WTC11 (cell line): ENCODE measurements around the gene CYP19A1. TPM values are rescaled to one million over a fixed set of nuclear protein-coding genes. Genes with fewer than 3 reads are reported as not detected.

Experiments
- ATAC-seq: fragments of 200-7000 bp; cut with Tn5 transposase; 2 replicates; pipeline ENCODE4 v1.10.0; 2021; ENCODE audit warnings: mild to moderate bottlenecking, moderate library complexity
- CTCF ChIA-PET: fragments of 300-600 bp; sonication (Branson Sonifier 250); formaldehyde crosslinking; loops from one replicate; lab custom pipeline; 2021; ENCODE audit warnings: antibody characterized with exemption; lab: Charles Lee
- POLR2A ChIA-PET: fragments of 350-600 bp; sonication (Branson Sonifier 250); formaldehyde crosslinking; loops from one replicate; lab custom pipeline; 2021; ENCODE audit warnings: antibody characterized with exemption; lab: Charles Lee
- DNase-seq: peaks from one replicate; pipeline ENCODE4 v3.0.0; 2021; ENCODE audit warnings: low spot score
- H3K27ac Mint-ChIP-seq: 2 replicates; pipeline ENCODE4 v1.8.0; 2021; ENCODE audit warnings: mixed read lengths
- H3K27me3 Mint-ChIP-seq: 2 replicates; pipeline ENCODE4 v1.8.0; 2021; ENCODE audit warnings: low read depth, mild to moderate bottlenecking, moderate library complexity, mixed read lengths
- H3K36me3 Mint-ChIP-seq: 2 replicates; pipeline ENCODE4 v1.8.0; 2021; ENCODE audit warnings: mixed read lengths
- H3K4me1 Mint-ChIP-seq: 2 replicates; pipeline ENCODE4 v1.8.0; 2022; ENCODE audit warnings: mixed read lengths
- H3K4me3 Mint-ChIP-seq: 2 replicates; pipeline ENCODE4 v1.8.0; 2021; ENCODE audit warnings: mild to moderate bottlenecking, moderate library complexity, mixed read lengths
- H3K9me3 Mint-ChIP-seq: 2 replicates; pipeline ENCODE4 v1.8.0; 2021; ENCODE audit warnings: mixed read lengths
- AFF4 ChIP-seq: sonication (generic); formaldehyde crosslinking; IDR thresholded peaks from 2 replicates; pipeline ENCODE4 v1.8.1; 2023; ENCODE audit warnings: mild to moderate bottlenecking, missing genetic modification reagents, borderline replicate concordance
- ATF1 ChIP-seq: sonication (generic); formaldehyde crosslinking; IDR thresholded peaks from 2 replicates; pipeline ENCODE4 v1.8.1; 2023; ENCODE audit warnings: mild to moderate bottlenecking, moderate library complexity, missing genetic modification reagents
- E2F4 ChIP-seq: sonication (generic); formaldehyde crosslinking; IDR thresholded peaks from 2 replicates; pipeline ENCODE4 v1.8.1; 2022; ENCODE audit warnings: low read depth, mild to moderate bottlenecking, moderate library complexity, missing genetic modification reagents, borderline replicate concordance
- E2F5 ChIP-seq: sonication (generic); formaldehyde crosslinking; IDR thresholded peaks from 2 replicates; pipeline ENCODE4 v1.8.1; 2022; ENCODE audit warnings: mild to moderate bottlenecking, moderate library complexity, missing genetic modification reagents
- GTF2I ChIP-seq: fragments of 250-450 bp; sonication (Bioruptor Pico); conservative IDR thresholded peaks from 2 replicates; pipeline ENCODE4 v1.4.0; 2021; ENCODE audit warnings: mild to moderate bottlenecking
- NFATC4 ChIP-seq: fragments of 250-450 bp; sonication (Bioruptor Pico); IDR thresholded peaks from 2 replicates; pipeline ENCODE4 v1.9.0; 2021; ENCODE audit warnings: mild to moderate bottlenecking
- NFE2L1 ChIP-seq: sonication (generic); formaldehyde crosslinking; IDR thresholded peaks from 2 replicates; pipeline ENCODE4 v1.8.1; 2023; ENCODE audit warnings: missing genetic modification reagents
- TEAD1 ChIP-seq: sonication (generic); formaldehyde crosslinking; IDR thresholded peaks from 2 replicates; pipeline ENCODE4 v1.8.0; 2022; ENCODE audit warnings: mild to moderate bottlenecking, missing genetic modification reagents
- ZNF219 ChIP-seq: sonication (generic); formaldehyde crosslinking; IDR thresholded peaks from 2 replicates; pipeline ENCODE4 v1.8.0; 2023; ENCODE audit warnings: missing genetic modification reagents, mild to moderate bottlenecking, borderline replicate concordance
- ZNF317 ChIP-seq: sonication (generic); formaldehyde crosslinking; IDR thresholded peaks from 2 replicates; pipeline ENCODE4 v1.8.1; 2023; ENCODE audit warnings: low read depth, mild to moderate bottlenecking, moderate library complexity, missing genetic modification reagents, borderline replicate concordance
- total RNA-seq: library from RNA; stranded (reverse); gene quantifications from 3 replicates; pipeline ENCODE4 v1.2.3, GENCODE V29; 2021
- TF ChIP-seq, protein P1 (sequence below): sonication (generic); formaldehyde crosslinking; IDR thresholded peaks from 2 replicates; pipeline ENCODE4 v1.8.1; 2023; ENCODE audit warnings: mild to moderate bottlenecking, missing genetic modification reagents, moderate library complexity
- TF ChIP-seq, protein P2 (sequence below): sonication (generic); formaldehyde crosslinking; IDR thresholded peaks from 2 replicates; pipeline ENCODE4 v1.8.0; 2023; ENCODE audit warnings: mild to moderate bottlenecking, missing genetic modification reagents
- TF ChIP-seq, protein P3 (sequence below): sonication (generic); formaldehyde crosslinking; IDR thresholded peaks from 2 replicates; pipeline ENCODE4 v1.8.1; 2023; ENCODE audit warnings: mild to moderate bottlenecking, missing genetic modification reagents
- TF ChIP-seq, protein P4 (sequence below): sonication (generic); formaldehyde crosslinking; IDR thresholded peaks from 2 replicates; pipeline ENCODE4 v1.8.0; 2023; ENCODE audit warnings: missing genetic modification reagents, mild to moderate bottlenecking, borderline replicate concordance
- TF ChIP-seq, protein P5 (sequence below): sonication (generic); formaldehyde crosslinking; conservative IDR thresholded peaks from 2 replicates; pipeline ENCODE4 v1.8.1; 2022; ENCODE audit warnings: mild to moderate bottlenecking, missing genetic modification reagents
- TF ChIP-seq, protein P6 (sequence below): fragments of 250-450 bp; sonication (Bioruptor Pico); IDR thresholded peaks from 2 replicates; pipeline ENCODE4 v1.9.0; 2021; ENCODE audit warnings: mild to moderate bottlenecking, borderline replicate concordance

CYP19A1 gene
- total RNA-seq, 1 experiment from 2014 or later: not detected

DNA sequence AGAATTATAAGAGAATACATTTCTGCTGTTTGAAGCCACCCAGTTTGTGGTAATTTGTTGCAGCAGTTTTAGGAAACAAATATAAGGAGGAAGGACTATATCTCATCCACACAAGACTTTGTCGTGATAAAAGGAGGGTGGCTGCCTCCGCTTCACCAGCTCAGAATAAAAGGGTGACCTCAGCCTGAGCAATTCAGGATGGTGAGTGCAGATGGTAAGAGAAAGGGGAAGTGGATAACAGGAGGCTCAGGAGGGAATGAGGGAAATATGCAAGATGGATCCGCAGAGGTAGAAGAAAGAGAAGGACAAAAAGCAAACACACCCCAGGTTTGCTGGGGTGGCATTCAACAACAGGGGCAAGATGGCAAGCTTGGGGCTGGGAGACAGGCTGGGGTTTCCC lies 135.6 kb downstream of the CYP19A1 start:
- Mint-ChIP-seq H3K36me3 (no peaks in the 10 kb centered on the region), H3K4me1 (peaks cover 8% of the 10 kb centered on the region), H3K4me3 (no peak overlapping the region), H3K27me3 (no peaks in the 10 kb centered on the region), H3K9me3 (no peaks in the 10 kb centered on the region), H3K27ac (no peak overlapping the region)
- CTCF ChIA-PET: interaction anchor here (0.6 to 2.0 kb wide), 3 partner anchors 10 to 177 kb away, joined by 4 to 14 read pairs (median 5); no protein-coding TSS in a partner anchor
- POLR2A ChIA-PET: no interaction called here
- DNase-seq (no peak), ATAC-seq (no peak)
- TF ChIP-seq E2F4 (CRISPR knock-in tag): no peak
- TF ChIP-seq, protein P1, sequence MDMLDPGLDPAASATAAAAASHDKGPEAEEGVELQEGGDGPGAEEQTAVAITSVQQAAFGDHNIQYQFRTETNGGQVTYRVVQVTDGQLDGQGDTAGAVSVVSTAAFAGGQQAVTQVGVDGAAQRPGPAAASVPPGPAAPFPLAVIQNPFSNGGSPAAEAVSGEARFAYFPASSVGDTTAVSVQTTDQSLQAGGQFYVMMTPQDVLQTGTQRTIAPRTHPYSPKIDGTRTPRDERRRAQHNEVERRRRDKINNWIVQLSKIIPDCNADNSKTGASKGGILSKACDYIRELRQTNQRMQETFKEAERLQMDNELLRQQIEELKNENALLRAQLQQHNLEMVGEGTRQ (CRISPR knock-in tag): no peak
- TF ChIP-seq ATF1: no peak
- TF ChIP-seq, protein P2, sequence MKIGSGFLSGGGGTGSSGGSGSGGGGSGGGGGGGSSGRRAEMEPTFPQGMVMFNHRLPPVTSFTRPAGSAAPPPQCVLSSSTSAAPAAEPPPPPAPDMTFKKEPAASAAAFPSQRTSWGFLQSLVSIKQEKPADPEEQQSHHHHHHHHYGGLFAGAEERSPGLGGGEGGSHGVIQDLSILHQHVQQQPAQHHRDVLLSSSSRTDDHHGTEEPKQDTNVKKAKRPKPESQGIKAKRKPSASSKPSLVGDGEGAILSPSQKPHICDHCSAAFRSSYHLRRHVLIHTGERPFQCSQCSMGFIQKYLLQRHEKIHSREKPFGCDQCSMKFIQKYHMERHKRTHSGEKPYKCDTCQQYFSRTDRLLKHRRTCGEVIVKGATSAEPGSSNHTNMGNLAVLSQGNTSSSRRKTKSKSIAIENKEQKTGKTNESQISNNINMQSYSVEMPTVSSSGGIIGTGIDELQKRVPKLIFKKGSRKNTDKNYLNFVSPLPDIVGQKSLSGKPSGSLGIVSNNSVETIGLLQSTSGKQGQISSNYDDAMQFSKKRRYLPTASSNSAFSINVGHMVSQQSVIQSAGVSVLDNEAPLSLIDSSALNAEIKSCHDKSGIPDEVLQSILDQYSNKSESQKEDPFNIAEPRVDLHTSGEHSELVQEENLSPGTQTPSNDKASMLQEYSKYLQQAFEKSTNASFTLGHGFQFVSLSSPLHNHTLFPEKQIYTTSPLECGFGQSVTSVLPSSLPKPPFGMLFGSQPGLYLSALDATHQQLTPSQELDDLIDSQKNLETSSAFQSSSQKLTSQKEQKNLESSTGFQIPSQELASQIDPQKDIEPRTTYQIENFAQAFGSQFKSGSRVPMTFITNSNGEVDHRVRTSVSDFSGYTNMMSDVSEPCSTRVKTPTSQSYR (CRISPR knock-in tag): no peak
- TF ChIP-seq ZNF219: no peak
- no peak for TF ChIP-seq NFATC4 (CRISPR knock-in tag)
- TF ChIP-seq, protein P3, sequence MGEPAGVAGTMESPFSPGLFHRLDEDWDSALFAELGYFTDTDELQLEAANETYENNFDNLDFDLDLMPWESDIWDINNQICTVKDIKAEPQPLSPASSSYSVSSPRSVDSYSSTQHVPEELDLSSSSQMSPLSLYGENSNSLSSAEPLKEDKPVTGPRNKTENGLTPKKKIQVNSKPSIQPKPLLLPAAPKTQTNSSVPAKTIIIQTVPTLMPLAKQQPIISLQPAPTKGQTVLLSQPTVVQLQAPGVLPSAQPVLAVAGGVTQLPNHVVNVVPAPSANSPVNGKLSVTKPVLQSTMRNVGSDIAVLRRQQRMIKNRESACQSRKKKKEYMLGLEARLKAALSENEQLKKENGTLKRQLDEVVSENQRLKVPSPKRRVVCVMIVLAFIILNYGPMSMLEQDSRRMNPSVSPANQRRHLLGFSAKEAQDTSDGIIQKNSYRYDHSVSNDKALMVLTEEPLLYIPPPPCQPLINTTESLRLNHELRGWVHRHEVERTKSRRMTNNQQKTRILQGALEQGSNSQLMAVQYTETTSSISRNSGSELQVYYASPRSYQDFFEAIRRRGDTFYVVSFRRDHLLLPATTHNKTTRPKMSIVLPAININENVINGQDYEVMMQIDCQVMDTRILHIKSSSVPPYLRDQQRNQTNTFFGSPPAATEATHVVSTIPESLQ (CRISPR knock-in tag): no peak
- TF ChIP-seq, protein P4, sequence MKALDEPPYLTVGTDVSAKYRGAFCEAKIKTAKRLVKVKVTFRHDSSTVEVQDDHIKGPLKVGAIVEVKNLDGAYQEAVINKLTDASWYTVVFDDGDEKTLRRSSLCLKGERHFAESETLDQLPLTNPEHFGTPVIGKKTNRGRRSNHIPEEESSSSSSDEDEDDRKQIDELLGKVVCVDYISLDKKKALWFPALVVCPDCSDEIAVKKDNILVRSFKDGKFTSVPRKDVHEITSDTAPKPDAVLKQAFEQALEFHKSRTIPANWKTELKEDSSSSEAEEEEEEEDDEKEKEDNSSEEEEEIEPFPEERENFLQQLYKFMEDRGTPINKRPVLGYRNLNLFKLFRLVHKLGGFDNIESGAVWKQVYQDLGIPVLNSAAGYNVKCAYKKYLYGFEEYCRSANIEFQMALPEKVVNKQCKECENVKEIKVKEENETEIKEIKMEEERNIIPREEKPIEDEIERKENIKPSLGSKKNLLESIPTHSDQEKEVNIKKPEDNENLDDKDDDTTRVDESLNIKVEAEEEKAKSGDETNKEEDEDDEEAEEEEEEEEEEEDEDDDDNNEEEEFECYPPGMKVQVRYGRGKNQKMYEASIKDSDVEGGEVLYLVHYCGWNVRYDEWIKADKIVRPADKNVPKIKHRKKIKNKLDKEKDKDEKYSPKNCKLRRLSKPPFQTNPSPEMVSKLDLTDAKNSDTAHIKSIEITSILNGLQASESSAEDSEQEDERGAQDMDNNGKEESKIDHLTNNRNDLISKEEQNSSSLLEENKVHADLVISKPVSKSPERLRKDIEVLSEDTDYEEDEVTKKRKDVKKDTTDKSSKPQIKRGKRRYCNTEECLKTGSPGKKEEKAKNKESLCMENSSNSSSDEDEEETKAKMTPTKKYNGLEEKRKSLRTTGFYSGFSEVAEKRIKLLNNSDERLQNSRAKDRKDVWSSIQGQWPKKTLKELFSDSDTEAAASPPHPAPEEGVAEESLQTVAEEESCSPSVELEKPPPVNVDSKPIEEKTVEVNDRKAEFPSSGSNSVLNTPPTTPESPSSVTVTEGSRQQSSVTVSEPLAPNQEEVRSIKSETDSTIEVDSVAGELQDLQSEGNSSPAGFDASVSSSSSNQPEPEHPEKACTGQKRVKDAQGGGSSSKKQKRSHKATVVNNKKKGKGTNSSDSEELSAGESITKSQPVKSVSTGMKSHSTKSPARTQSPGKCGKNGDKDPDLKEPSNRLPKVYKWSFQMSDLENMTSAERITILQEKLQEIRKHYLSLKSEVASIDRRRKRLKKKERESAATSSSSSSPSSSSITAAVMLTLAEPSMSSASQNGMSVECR (CRISPR knock-in tag): no peak
- TF ChIP-seq, protein P5, sequence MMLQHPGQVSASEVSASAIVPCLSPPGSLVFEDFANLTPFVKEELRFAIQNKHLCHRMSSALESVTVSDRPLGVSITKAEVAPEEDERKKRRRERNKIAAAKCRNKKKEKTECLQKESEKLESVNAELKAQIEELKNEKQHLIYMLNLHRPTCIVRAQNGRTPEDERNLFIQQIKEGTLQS (CRISPR knock-in tag): no peak
- no peak for TF ChIP-seq TEAD1
- TF ChIP-seq E2F5 (CRISPR knock-in tag): no peak
- TF ChIP-seq NFE2L1 (CRISPR knock-in tag): no peak
- no peak for TF ChIP-seq AFF4 (CRISPR knock-in tag)
- TF ChIP-seq, protein P6, sequence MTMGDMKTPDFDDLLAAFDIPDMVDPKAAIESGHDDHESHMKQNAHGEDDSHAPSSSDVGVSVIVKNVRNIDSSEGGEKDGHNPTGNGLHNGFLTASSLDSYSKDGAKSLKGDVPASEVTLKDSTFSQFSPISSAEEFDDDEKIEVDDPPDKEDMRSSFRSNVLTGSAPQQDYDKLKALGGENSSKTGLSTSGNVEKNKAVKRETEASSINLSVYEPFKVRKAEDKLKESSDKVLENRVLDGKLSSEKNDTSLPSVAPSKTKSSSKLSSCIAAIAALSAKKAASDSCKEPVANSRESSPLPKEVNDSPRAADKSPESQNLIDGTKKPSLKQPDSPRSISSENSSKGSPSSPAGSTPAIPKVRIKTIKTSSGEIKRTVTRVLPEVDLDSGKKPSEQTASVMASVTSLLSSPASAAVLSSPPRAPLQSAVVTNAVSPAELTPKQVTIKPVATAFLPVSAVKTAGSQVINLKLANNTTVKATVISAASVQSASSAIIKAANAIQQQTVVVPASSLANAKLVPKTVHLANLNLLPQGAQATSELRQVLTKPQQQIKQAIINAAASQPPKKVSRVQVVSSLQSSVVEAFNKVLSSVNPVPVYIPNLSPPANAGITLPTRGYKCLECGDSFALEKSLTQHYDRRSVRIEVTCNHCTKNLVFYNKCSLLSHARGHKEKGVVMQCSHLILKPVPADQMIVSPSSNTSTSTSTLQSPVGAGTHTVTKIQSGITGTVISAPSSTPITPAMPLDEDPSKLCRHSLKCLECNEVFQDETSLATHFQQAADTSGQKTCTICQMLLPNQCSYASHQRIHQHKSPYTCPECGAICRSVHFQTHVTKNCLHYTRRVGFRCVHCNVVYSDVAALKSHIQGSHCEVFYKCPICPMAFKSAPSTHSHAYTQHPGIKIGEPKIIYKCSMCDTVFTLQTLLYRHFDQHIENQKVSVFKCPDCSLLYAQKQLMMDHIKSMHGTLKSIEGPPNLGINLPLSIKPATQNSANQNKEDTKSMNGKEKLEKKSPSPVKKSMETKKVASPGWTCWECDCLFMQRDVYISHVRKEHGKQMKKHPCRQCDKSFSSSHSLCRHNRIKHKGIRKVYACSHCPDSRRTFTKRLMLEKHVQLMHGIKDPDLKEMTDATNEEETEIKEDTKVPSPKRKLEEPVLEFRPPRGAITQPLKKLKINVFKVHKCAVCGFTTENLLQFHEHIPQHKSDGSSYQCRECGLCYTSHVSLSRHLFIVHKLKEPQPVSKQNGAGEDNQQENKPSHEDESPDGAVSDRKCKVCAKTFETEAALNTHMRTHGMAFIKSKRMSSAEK (CRISPR knock-in tag): no peak
- TF ChIP-seq GTF2I (CRISPR knock-in tag): no peak
- TF ChIP-seq ZNF317 (CRISPR knock-in tag): no peak
